HL-60 (cell line): ENCODE data around the gene GFRA1.

Experiments used
- DNase-seq, 2 experiments: peaks; one replicate each; pipeline ENCODE4 v3.0.0-alpha.2; 2010 to 2020; ENCODE audit warnings: low read depth in 1 of 2, low spot score in 1 of 2
- H3K27ac ChIP-seq: fragments of 250-450 bp; sonication (Bioruptor Pico); replicated peaks from 2 replicates; pipeline ENCODE4 v1.5.1; 2020; ENCODE audit warnings: mild to moderate bottlenecking, moderate library complexity
- H3K27me3 ChIP-seq: fragments of 250-450 bp; sonication (Bioruptor Pico); 2 replicates; pipeline ENCODE4 v1.5.1; 2021; ENCODE audit warnings: mild to moderate bottlenecking, moderate library complexity; ENCODE audit not compliant: insufficient read depth, poor library complexity, severe bottlenecking
- H3K4me3 ChIP-seq: replicated peaks from 2 replicates; pipeline ENCODE4 v1.5.1; 2011; ENCODE audit warnings: mild to moderate bottlenecking, control low read depth, low read length; ENCODE audit not compliant: insufficient read depth
- CTCF ChIP-seq: IDR thresholded peaks from one replicate; pipeline ENCODE4 v1.5.1; 2011; ENCODE audit warnings: low read length, control low read depth, inconsistent platforms; ENCODE audit not compliant: insufficient read depth
- GABPA ChIP-seq: IDR thresholded peaks from 2 replicates; pipeline ENCODE4 v1.6.1; 2012; ENCODE audit warnings: low read depth
- POLR2AphosphoS5 ChIP-seq: IDR thresholded peaks from 2 replicates; pipeline ENCODE4 v1.6.1; 2012; ENCODE audit warnings: low read depth
- REST ChIP-seq: IDR thresholded peaks from 2 replicates; pipeline ENCODE4 v1.6.1; 2012; ENCODE audit warnings: low read depth; ENCODE audit not compliant: insufficient replicate concordance
- SPI1 ChIP-seq: IDR thresholded peaks from 2 replicates; pipeline ENCODE4 v1.6.1; 2012; ENCODE audit warnings: low read depth, mild to moderate bottlenecking, borderline replicate concordance

The GFRA1 gene

GRCh38 chr10:116286626-116287200 lies 13.7 kb upstream of the GFRA1 start:
- Histone ChIP-seq H3K27ac (no peak overlapping the region), H3K27me3 (no peaks in the 10 kb centered on the region), H3K4me3 (no peak overlapping the region)
- TF ChIP-seq GABPA, result no peak
- DNase-seq, result no peak

- Histone ChIP-seq H3K4me3 (no peak overlapping the region), H3K27me3 (no peaks in the 10 kb centered on the region), H3K27ac (no peak overlapping the region)
- DNase-seq, result no peak
- no peak for TF ChIP-seq POLR2AphosphoS5
- TF ChIP-seq CTCF, result no peak
- TF ChIP-seq REST, result no peak
- TF ChIP-seq GABPA, result no peak
- no peak for TF ChIP-seq SPI1
Observed at GRCh38 chr10:116281775-116282174, 8.8 kb upstream of the GFRA1 start.

GRCh38 chr10:116278846-116279245 lies 5.8 kb upstream of the GFRA1 start:
- no peak for TF ChIP-seq GABPA
- no peak for TF ChIP-seq CTCF
- no peak for TF ChIP-seq POLR2AphosphoS5
- TF ChIP-seq REST, result no peak
- TF ChIP-seq SPI1, result no peak
- H3K4me3 ChIP-seq, result no peak overlapping the region
- H3K27ac ChIP-seq, result no peak overlapping the region
- H3K27me3 ChIP-seq, result peaks cover 16% of the 10 kb centered on the region
- DNase-seq, result no peak

- H3K4me3 ChIP-seq, result no peak overlapping the region
- H3K27ac ChIP-seq, result no peak overlapping the region
- no peak for TF ChIP-seq REST
- no peak for TF ChIP-seq GABPA
- no peak for TF ChIP-seq POLR2AphosphoS5
- TF ChIP-seq SPI1, result no peak
- no peak for TF ChIP-seq CTCF
- DNase-seq, result no peak
- peaks cover 32% of the 10 kb centered on the region for H3K27me3 ChIP-seq
Observed at GRCh38 chr10:116276981-116277380, 4.0 kb upstream of the GFRA1 start.
